Measurements from ENCODE around the gene YPEL4.

The YPEL4 gene

DNA sequence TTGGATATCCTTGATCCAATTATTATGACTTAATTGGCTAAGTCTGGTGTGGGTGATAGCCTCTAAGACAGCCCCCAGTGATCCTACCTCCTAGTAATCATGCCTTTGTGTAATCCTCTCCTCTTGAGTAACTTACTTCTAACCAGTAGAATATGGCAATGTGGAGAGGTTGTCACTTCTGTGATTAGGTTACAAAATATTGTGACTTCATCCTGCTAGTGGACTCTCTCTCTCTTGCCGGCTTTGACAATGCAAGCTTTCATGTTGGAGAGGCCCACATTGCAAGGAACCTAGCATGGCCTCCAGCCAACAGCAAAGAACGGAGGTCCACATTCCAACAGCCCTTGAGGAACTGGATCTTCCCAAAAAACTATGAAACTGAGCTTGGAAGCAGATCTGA, 19.5 kb downstream of the YPEL4 start:
- no peak for DNase-seq

DNA sequence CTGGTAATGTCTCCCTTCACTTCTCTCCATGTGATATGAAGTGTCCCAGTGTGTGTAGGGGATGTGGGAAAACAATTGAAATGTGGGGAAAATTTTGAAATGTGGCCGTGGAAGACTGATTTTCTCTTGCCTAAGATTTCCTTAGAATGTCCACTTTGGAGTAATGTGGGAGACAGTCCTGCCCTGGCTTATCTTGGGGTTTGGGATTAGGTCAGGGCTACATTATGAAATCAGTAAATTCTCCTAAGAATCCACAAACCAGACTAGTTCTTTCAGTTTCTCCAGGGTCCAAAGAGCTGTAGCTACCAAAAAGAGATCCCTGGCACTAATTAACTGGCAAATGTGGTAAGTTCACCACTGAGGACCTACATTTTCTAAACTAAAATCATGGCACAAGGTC, 22.8 kb downstream of the YPEL4 start:
- no peak for DNase-seq

- no peak for DNase-seq
These were observed 24.8 kb downstream of the YPEL4 start for GRCh38 chr11:57624864-57625263.

DNA sequence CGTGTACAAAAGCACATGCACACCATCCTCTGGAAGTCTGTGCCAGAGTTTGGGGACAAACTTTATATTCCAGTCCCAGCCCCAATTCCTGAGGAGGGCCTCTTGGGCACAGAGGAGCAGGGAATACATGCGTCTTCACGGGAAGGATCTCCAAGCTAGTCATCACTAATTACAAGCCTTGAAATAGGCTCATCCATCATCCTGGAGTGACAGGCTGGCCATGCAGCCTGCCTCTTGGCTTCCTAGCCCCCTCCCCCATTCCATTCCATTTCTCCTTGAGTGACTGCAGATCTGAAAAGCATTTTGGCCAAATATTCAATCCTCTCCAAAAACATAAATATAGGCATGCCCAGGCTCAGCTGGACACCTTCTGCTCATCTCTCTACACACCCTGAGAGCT, 27.4 kb downstream of the YPEL4 start:
- DNase-seq, result no peak

- no peak for DNase-seq
These were observed 29.2 kb downstream of the YPEL4 start for GRCh38 chr11:57620467-57620866.

GRCh38 chr11:57619331-57619730, 30.4 kb downstream of the YPEL4 start:
- no peak for DNase-seq

DNA sequence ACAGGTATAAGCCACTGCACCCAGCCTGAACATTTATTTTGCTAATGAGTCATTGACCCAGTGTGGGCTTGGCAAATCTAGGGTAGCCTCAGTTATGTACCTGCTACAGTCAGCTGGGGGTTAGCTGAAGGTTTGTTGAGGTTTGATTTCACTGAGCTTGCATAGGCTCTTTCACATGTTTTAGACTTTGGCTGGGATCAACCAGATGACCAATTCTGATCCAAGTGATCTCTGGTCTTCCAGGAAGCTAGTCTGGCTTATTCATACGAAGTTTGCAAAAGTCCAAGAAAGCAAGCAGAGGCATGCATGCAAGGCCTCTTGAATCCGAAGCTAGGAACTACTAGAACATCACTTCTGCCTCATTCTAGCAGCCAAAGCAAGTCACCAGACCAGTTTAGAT, 31.3 kb downstream of the YPEL4 start:
- no peak for DNase-seq

DNA sequence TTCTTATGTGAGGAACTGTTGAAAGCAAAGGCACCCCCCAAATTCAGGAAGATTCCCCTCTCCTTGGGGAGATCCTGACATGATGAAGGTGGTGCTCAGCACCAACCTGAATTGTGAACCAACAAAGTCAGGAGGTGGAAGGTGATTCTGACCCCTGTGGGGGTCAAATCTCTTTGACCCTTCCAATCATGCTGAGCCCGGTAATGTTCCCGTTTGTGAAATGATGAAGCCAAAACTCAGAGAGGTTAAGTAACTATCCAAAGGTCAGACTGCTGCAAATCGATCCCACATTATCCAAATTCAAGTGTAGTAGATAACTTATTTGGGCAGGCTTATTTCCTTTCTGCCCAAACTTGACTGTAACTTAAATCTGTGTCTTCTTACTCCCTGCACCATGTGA, 33.1 kb downstream of the YPEL4 start:
- no peak for DNase-seq

GRCh38 chr11:57615308-57615707, 34.4 kb downstream of the YPEL4 start:
- DNase-seq, result no peak

GRCh38 chr11:57614234-57614772, 35.4 kb downstream of the YPEL4 start:
- no peak for DNase-seq

GRCh38 chr11:57610170-57610569, 39.5 kb downstream of the YPEL4 start:
- DNase-seq, result no peak

DNA sequence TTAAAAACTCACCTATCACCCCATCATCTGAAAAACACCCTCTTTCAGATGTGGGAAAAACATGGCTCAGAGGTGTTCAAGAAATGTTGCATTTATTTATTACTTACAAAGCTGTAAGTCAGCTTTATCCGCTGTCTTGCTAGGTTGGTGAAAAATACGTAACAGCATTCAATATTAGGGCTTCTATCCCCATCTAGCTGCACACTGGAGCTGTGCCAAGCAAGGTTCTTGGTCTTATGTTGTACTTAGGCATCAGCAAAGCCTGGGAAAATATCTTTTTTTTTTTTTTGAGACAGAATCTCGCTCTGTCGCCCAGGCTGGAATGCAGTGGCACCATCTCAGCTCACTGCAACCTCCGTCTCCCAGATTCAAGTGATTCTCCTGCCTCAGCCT, 44.7 kb downstream of the YPEL4 start:
- DNase-seq, result no peak

DNA sequence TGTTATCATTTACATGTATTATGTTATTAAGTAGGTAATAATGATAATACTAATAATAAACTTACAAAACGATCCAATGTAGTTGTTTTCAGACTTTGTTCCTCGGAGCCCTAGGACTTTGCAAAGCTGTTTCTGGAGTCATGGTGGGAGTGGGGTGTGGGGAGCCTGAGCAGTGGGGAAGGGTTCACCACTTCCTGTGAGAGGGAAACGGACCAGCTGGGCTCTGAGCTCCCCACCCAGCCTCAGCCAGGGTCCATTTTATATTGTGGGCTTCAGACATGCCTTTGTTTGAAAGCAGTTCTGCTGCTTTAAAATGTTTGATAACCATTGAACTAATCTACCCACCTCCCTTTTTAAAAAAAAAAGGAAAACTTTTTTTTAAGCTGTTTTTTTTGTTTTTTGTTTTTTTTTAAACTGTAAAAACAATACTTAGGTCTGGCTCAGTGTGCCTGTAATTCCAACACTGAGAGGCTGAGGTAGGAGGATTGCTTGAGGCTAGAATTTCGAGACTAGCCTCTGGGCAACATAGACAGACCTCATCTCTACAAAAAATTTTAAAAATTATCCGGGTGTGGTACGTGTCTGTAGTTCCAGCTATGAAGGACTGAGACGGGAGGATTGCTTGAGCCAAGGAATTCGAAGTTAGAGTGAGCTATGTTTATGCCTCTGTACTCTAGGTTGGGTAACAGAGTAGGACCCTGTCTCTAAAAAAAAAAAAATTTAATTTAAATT, 45.2 kb downstream of the YPEL4 start:
- DNase-seq, result no peak

DNA sequence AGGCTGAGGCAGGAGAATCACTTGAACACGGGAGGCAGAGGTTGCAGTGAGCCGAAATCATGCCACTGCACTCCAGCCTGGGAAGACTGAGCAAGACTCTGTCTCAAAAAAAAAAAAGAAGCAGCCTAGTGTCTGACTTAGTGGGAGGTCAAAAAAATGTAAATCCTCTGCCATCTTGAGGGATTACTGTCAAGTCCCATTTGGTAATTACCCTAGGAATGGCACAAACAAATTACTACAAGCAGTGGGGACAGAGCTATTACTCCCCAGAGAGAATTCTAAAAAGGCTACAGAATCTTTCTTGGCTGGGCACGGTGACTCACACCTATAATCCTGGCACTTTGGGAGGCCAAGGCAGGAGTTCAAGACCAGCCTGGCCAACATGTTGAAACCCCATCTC, 48.4 kb downstream of the YPEL4 start:
- DNase-seq, result no peak

- DNase-seq, result no peak
These were observed 50.3 kb downstream of the YPEL4 start for GRCh38 chr11:57599381-57599780.

GRCh38 chr11:57598831-57599155, 50.9 kb downstream of the YPEL4 start:
- DNase-seq, result no peak

DNA sequence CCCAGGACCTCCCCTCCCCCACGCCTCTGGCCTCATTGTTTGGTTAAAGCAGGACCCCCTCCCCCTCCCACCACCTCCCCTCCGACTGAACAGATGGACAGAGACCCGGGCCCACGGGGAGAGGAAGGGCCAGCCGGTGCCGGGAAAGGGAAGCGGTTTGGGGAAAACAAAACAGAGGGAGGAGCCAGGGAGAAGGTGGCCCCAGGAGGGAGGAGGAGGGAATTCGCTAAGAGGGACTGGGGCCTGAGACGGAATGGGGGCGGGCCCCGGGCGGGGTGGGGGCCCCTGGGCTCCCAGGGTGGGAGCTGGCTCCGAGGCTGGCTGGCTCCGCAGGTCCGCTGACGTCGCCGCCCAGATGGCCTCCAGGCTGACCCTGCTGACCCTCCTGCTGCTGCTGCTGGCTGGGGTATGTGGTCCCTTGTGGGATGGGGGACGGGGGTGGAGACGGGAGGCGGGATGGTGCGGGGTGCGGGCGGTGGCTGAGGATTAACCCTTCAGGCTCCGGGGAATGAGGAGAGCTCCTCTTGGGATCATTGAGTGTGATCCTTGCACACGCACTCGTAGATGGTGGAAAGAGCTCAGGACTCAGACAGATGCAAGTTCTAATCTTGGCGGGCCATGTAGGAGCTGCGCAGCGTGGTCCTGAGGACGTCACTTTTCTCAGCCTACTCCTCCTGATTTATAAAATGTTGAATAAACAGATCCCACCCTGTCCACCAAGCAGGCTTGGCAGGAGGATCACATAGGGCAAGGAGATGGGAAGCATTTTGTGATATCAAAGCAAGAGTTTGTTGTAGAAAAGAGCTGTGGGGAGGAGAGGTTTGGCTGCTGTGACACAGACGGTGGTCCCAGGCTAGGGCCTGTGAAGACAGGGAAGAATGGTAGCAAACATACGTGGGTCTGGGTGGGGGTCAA, 51.5 kb downstream of the YPEL4 start:
- DNase-seq, result no peak

DNA sequence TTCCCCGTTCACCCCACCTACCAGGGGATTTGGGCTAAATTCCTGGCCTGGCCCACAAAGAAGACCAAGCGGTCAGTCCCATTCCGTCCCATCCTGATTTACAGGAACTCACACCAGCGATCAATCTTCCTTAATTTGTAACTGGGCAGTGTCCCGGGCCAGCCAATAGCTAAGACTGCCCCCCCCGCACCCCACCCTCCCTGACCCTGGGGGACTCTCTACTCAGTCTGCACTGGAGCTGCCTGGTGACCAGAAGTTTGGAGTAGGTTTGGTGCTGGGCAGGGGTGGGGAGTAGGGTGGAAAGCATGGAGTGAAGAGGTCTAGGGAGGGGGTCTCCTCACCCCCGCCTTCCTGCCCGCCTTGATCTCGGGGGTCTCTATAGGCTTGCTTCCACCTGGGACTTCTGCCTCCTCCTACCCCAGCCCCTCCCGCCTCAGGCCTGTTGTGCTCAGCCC, 52.2 kb downstream of the YPEL4 start, which contains the start of gene SERPING1:
SERPING1 (plus strand) TSS at position 225 of the 455 bp plus-strand sequence. CDS start 586 bp downstream, outside the sequence.
- DNase-seq, result no peak

GRCh38 chr11:57596266-57596885, 53.3 kb downstream of the YPEL4 start:
- DNase-seq, result no peak

All from NCI-H774 (cell line).